ENCODE data around the gene PCDH9.

DNA sequence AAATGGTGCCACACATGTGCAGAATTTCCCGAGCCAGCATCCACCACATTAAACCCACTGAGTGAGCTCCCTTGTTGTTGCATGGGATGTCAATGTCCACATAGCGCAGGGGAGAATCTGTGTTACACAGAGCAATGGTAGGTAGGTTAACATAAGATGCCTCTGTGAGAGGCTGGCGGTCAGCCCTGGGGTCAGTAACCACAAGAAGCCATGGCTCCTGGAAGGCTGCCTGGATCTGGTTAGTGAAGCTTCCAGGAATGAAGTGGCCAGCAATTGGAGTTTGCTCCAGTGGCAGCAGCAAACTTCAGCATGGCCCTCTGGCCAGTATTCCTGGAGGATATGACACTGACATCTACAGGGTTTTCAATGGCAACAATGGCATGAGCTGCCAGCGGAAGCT, 37.0 kb upstream of the PCDH9 start:
- TF ChIP-seq POLR2AphosphoS5 (IDR thresholded peaks at IDR 0.05; ENCODE audit: low read depth, low read length) (no peak), SIN3A (IDR thresholded peaks at IDR 0.05; ENCODE audit: borderline replicate concordance, insufficient read depth, low read length) (no peak)
- TF ChIP-seq, protein P1, sequence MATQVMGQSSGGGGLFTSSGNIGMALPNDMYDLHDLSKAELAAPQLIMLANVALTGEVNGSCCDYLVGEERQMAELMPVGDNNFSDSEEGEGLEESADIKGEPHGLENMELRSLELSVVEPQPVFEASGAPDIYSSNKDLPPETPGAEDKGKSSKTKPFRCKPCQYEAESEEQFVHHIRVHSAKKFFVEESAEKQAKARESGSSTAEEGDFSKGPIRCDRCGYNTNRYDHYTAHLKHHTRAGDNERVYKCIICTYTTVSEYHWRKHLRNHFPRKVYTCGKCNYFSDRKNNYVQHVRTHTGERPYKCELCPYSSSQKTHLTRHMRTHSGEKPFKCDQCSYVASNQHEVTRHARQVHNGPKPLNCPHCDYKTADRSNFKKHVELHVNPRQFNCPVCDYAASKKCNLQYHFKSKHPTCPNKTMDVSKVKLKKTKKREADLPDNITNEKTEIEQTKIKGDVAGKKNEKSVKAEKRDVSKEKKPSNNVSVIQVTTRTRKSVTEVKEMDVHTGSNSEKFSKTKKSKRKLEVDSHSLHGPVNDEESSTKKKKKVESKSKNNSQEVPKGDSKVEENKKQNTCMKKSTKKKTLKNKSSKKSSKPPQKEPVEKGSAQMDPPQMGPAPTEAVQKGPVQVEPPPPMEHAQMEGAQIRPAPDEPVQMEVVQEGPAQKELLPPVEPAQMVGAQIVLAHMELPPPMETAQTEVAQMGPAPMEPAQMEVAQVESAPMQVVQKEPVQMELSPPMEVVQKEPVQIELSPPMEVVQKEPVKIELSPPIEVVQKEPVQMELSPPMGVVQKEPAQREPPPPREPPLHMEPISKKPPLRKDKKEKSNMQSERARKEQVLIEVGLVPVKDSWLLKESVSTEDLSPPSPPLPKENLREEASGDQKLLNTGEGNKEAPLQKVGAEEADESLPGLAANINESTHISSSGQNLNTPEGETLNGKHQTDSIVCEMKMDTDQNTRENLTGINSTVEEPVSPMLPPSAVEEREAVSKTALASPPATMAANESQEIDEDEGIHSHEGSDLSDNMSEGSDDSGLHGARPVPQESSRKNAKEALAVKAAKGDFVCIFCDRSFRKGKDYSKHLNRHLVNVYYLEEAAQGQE (IDR thresholded peaks at IDR 0.05; ENCODE audit: insufficient read depth in 1 of 2, low read depth in 2 of 2, low read length in 2 of 2) = no peak
